Gastrocnemius medialis (tissue), 4 donors: Measurements from ENCODE around the gene NDUFB10.

Source experiments
- CTCF ChIP-seq, 5 experiments: fragments of 450-650 bp in 3 of 5; fragments of 200-600 bp in 2 of 5; sonication (generic) in 2 of 5; IDR thresholded peaks in 4 of 5; conservative IDR thresholded peaks in 1 of 5; 1 replicate in 4 of 5; 2 replicates in 1 of 5; pipeline ENCODE4 v1.5.1; 2016 to 2019; ENCODE audit warnings: antibody characterized with exemption in 5 of 5, mild to moderate bottlenecking in 3 of 5, moderate library complexity in 3 of 5
- POLR2A ChIP-seq, 2 donors: fragments of 450-650 bp; IDR thresholded peaks; one replicate each; pipeline ENCODE4 v1.6.1; 2017; ENCODE audit warnings: antibody characterized with exemption in 2 of 2, mild to moderate bottlenecking in 2 of 2, moderate library complexity in 2 of 2

GRCh38 chr16:1929105-1929504, 30.2 kb upstream of the NDUFB10 start:
- TF ChIP-seq CTCF (IDR thresholded peaks at IDR 0.05 in 4 of 5, conservative IDR thresholded peaks at IDR 0.05 in 1 of 5) (no peak), POLR2A (IDR thresholded peaks at IDR 0.05) (no peak)
